ENCODE measurements around the gene GRB14.

DNA sequence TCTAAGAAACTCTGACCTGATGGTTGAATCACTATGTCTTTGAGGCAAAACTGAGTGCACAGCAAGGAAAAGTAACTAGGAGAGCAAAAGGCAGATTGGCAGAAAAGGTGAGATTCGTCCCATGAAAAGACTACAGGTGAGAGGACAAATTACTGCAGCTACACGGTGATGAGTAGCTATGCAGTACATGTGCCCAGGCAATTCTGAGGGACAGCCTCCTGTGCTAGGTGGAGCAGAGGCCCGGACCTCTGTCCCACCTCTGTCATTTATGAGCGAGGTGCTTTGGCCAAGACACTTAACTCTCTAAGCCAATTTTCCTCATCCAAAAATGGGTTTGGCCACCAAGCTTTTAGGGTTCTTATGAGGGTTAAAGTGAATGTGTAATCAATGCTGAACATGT lies 59.9 kb downstream of the GRB14 start:
- TF ChIP-seq CTCF (IDR thresholded peaks at IDR 0.05 in 8 of 11, conservative IDR thresholded peaks at IDR 0.05 in 3 of 11), result no peak
- no peak for TF ChIP-seq POLR2A (IDR thresholded peaks at IDR 0.05)

All from spleen (tissue), 7 donors.